Measurements from ENCODE around the gene ACAD10. TPM values are rescaled to one million over a fixed set of nuclear protein-coding genes. Genes with fewer than 3 reads are reported as not detected.

ACAD10 gene
- total and polyA plus RNA-seq, 2 donors from 2014 or later: 33.7 to 47.0 TPM

DNA sequence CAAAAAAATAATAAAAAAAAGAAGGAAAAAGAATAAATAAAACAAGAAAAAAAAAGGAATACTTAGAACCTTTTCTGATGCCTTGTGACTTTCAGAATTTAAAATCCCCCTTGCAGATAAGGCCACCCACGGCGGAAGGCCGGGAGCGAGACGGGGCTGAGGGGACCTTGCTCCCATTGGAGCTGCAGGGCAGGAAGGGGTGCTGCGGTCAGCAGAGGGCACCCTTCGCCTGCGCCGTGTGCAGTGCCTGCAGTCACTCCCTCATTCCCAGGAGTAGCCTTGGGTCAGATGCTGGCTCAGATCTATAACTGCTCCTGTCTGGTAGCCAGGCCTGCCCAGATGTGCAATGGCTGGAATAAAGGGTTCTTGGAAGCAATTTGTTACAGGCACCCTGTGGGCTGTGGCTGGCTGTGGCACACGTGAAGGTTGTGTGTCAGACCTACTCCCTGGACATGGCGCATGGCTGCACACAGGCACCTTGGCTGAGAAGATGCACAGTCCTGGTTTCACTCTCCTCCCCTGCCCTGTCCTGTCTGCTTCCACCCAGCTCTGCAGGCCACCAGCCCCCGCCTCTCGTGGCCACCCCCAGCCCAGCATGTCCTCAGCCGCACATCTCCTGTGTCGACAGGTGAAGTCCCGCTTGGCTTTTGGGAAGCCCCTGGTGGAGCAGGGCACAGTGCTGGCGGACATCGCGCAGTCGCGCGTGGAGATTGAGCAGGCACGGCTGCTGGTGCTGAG, 67.5 kb downstream of the ACAD10 start:
- DNase-seq (peak; percentile 56 to 83 (median 65)), FAIRE-seq (no peak)
- Histone ChIP-seq H3K9me3 (ENCODE audit: control insufficient read depth in 2 of 3, insufficient read depth in 1 of 3, low read length in 3 of 3) (no peaks in the 10 kb centered on the region), H3K4me3 (ENCODE audit: low read length in 3 of 3) (no peak overlapping the region), H3K9ac (ENCODE audit: low read length in 3 of 3) (no peak overlapping the region), H3K36me3 (ENCODE audit: control insufficient read depth in 2 of 3, insufficient read depth in 3 of 3, low read length in 3 of 3) (peaks cover 0 to 20% (median 8%) of the 10 kb centered on the region in 3 donors), H3K4me1 (ENCODE audit: control insufficient read depth in 2 of 3, insufficient read depth in 2 of 3, low read depth in 1 of 3, low read length in 3 of 3) (peaks cover 0 to 9% (median 0%) of the 10 kb centered on the region in 3 donors), H3K27me3 (ENCODE audit: control insufficient read depth, insufficient read depth, low read length) (no peaks in the 10 kb centered on the region), H3K27ac (ENCODE audit: low read depth in 2 of 2, low read length in 2 of 2) (no peak overlapping the region)
- intact Hi-C loops (cut with DNase I): no loop called here
- TF ChIP-seq, protein P1, sequence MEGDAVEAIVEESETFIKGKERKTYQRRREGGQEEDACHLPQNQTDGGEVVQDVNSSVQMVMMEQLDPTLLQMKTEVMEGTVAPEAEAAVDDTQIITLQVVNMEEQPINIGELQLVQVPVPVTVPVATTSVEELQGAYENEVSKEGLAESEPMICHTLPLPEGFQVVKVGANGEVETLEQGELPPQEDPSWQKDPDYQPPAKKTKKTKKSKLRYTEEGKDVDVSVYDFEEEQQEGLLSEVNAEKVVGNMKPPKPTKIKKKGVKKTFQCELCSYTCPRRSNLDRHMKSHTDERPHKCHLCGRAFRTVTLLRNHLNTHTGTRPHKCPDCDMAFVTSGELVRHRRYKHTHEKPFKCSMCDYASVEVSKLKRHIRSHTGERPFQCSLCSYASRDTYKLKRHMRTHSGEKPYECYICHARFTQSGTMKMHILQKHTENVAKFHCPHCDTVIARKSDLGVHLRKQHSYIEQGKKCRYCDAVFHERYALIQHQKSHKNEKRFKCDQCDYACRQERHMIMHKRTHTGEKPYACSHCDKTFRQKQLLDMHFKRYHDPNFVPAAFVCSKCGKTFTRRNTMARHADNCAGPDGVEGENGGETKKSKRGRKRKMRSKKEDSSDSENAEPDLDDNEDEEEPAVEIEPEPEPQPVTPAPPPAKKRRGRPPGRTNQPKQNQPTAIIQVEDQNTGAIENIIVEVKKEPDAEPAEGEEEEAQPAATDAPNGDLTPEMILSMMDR (IDR thresholded peaks at IDR 0.05; ENCODE audit: borderline replicate concordance, extremely low read depth, insufficient read depth): peak; percentile 87

DNA sequence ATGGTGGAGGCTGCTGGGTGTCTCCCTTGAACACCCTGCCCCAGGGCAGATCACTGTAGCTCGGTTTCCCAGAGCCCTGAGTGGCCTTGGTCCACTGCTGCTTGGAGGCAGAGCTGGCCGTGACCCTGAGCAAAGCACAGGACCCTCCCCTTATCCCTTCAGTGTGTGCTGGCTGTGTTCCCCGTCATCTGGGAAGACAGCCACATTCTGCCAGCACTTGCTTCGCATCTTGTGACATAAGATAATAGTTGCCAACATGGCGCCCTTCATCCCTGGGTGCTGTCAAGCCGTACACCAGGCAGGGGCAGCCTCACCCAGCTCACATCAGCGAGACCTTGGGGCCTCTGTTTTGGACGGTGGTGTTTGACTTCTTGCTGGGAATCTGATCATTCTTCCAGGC, 68.8 kb downstream of the ACAD10 start:
- Histone ChIP-seq H3K9ac (ENCODE audit: low read length in 3 of 3) (no peak overlapping the region), H3K9me3 (ENCODE audit: control insufficient read depth in 2 of 3, insufficient read depth in 1 of 3, low read length in 3 of 3) (no peaks in the 10 kb centered on the region), H3K4me1 (ENCODE audit: control insufficient read depth in 2 of 3, insufficient read depth in 2 of 3, low read depth in 1 of 3, low read length in 3 of 3) (peaks cover 0 to 4% (median 0%) of the 10 kb centered on the region in 3 donors), H3K27me3 (ENCODE audit: control insufficient read depth, insufficient read depth, low read length) (no peaks in the 10 kb centered on the region), H3K36me3 (ENCODE audit: control insufficient read depth in 2 of 3, insufficient read depth in 3 of 3, low read length in 3 of 3) (peaks cover 0 to 12% (median 5%) of the 10 kb centered on the region in 3 donors), H3K4me3 (ENCODE audit: low read length in 3 of 3) (no peak overlapping the region), H3K27ac (ENCODE audit: low read depth in 2 of 2, low read length in 2 of 2) (no peak overlapping the region)
- FAIRE-seq (no peak), DNase-seq (no peak)
- TF ChIP-seq, protein P1 (IDR thresholded peaks at IDR 0.05; ENCODE audit: borderline replicate concordance, extremely low read depth, insufficient read depth): no peak
- intact Hi-C loops (cut with DNase I): no loop called here

- H3K9ac ChIP-seq (ENCODE audit: low read length in 3 of 3): no peak overlapping the region
- no peaks in the 10 kb centered on the region for H3K27me3 ChIP-seq (ENCODE audit: control insufficient read depth, insufficient read depth, low read length)
- peaks cover 0 to 12% (median 5%) of the 10 kb centered on the region in 3 donors for H3K36me3 ChIP-seq (ENCODE audit: control insufficient read depth in 2 of 3, insufficient read depth in 3 of 3, low read length in 3 of 3)
- H3K4me3 ChIP-seq (ENCODE audit: low read length in 3 of 3): no peak overlapping the region
- DNase-seq (peak in 1 of 5 donors; percentile 54), FAIRE-seq (no peak)
- intact Hi-C loops (cut with DNase I): no loop called here
- no peaks in the 10 kb centered on the region for H3K9me3 ChIP-seq (ENCODE audit: control insufficient read depth in 2 of 3, insufficient read depth in 1 of 3, low read length in 3 of 3)
- TF ChIP-seq, protein P1 (IDR thresholded peaks at IDR 0.05; ENCODE audit: borderline replicate concordance, extremely low read depth, insufficient read depth): no peak
- H3K27ac ChIP-seq (ENCODE audit: low read depth in 2 of 2, low read length in 2 of 2): no peak overlapping the region
- H3K4me1 ChIP-seq (ENCODE audit: control insufficient read depth in 2 of 3, insufficient read depth in 2 of 3, low read depth in 1 of 3, low read length in 3 of 3): peaks cover 0 to 4% (median 0%) of the 10 kb centered on the region in 3 donors
Observed at GRCh38 chr12:111756196-111756595, 70.3 kb downstream of the ACAD10 start.
